GM23338 (cell line): ENCODE results near the gene CD1D.

ENCODE experiments used
- CREB1 ChIP-seq: fragments of 250-450 bp; sonication (Bioruptor Pico); IDR thresholded peaks from 2 replicates; pipeline ENCODE4 v1.5.0; 2020; ENCODE audit warnings: low read depth, mild to moderate bottlenecking, moderate library complexity
- EZH2 ChIP-seq: fragments of 200-600 bp; sonication (generic); IDR thresholded peaks from one replicate; pipeline ENCODE4 v1.8.0; 2017; ENCODE audit warnings: antibody characterized with exemption, mild to moderate bottlenecking, low read depth; ENCODE audit not compliant: unreplicated experiment
- EZH2phosphoT487 ChIP-seq: fragments of 200-600 bp; sonication (generic); IDR thresholded peaks from one replicate; pipeline ENCODE4 v1.8.1; 2018; ENCODE audit warnings: antibody characterized with exemption; ENCODE audit not compliant: unreplicated experiment
- JUNB ChIP-seq: IDR thresholded peaks from one replicate; pipeline ENCODE4 v1.6.1; 2016; ENCODE audit warnings: antibody characterized with exemption; ENCODE audit not compliant: unreplicated experiment
- POLR2AphosphoS5 ChIP-seq: IDR thresholded peaks from 2 replicates; pipeline ENCODE4 v1.6.1; 2016; ENCODE audit warnings: antibody characterized with exemption, low read depth
- ZNF114 ChIP-seq: fragments of 250-450 bp; sonication (Bioruptor Pico); IDR thresholded peaks from 2 replicates; pipeline ENCODE4 v1.5.0; 2020; ENCODE audit warnings: mild to moderate bottlenecking, moderate library complexity
- TF ChIP-seq, protein P1 (sequence below), 2 experiments: fragments of 200-600 bp in 1 of 2; sonication (generic) in 1 of 2; conservative IDR thresholded peaks; 2 replicates each; pipeline versions ENCODE4 v1.5.1 to v1.6.1; 2016 to 2017; ENCODE audit warnings: antibody characterized with exemption in 2 of 2, low read depth in 2 of 2, mild to moderate bottlenecking in 2 of 2, moderate library complexity in 1 of 2
- TF ChIP-seq, protein P2 (sequence below): IDR thresholded peaks from one replicate; pipeline ENCODE4 v1.6.1; 2018; ENCODE audit warnings: antibody characterized with exemption; ENCODE audit not compliant: unreplicated experiment

DNA sequence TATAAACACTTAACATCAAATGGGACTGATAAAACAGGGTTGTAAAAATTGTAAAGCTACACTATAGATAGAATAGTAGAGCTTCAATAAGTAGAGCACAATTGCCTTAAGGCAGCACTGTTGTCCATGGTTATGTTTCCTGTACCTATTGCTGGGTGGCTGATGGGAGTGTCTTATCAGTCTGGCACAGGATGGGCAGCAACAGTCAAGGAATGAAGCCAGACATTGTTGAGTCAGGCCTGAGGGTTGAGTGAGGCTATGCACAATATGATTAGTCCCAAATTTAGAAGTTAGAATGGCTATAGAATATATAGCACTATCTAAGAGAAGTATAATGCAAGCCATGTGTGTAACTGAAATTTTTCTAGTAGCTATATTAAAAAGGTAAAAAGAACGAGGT lies 25.0 kb upstream of the CD1D start:
- TF ChIP-seq, protein P1, sequence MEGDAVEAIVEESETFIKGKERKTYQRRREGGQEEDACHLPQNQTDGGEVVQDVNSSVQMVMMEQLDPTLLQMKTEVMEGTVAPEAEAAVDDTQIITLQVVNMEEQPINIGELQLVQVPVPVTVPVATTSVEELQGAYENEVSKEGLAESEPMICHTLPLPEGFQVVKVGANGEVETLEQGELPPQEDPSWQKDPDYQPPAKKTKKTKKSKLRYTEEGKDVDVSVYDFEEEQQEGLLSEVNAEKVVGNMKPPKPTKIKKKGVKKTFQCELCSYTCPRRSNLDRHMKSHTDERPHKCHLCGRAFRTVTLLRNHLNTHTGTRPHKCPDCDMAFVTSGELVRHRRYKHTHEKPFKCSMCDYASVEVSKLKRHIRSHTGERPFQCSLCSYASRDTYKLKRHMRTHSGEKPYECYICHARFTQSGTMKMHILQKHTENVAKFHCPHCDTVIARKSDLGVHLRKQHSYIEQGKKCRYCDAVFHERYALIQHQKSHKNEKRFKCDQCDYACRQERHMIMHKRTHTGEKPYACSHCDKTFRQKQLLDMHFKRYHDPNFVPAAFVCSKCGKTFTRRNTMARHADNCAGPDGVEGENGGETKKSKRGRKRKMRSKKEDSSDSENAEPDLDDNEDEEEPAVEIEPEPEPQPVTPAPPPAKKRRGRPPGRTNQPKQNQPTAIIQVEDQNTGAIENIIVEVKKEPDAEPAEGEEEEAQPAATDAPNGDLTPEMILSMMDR (conservative IDR thresholded peaks at IDR 0.05; ENCODE audit: low read depth in 2 of 2) = no peak
- TF ChIP-seq EZH2 = no peak
- TF ChIP-seq, protein P2, sequence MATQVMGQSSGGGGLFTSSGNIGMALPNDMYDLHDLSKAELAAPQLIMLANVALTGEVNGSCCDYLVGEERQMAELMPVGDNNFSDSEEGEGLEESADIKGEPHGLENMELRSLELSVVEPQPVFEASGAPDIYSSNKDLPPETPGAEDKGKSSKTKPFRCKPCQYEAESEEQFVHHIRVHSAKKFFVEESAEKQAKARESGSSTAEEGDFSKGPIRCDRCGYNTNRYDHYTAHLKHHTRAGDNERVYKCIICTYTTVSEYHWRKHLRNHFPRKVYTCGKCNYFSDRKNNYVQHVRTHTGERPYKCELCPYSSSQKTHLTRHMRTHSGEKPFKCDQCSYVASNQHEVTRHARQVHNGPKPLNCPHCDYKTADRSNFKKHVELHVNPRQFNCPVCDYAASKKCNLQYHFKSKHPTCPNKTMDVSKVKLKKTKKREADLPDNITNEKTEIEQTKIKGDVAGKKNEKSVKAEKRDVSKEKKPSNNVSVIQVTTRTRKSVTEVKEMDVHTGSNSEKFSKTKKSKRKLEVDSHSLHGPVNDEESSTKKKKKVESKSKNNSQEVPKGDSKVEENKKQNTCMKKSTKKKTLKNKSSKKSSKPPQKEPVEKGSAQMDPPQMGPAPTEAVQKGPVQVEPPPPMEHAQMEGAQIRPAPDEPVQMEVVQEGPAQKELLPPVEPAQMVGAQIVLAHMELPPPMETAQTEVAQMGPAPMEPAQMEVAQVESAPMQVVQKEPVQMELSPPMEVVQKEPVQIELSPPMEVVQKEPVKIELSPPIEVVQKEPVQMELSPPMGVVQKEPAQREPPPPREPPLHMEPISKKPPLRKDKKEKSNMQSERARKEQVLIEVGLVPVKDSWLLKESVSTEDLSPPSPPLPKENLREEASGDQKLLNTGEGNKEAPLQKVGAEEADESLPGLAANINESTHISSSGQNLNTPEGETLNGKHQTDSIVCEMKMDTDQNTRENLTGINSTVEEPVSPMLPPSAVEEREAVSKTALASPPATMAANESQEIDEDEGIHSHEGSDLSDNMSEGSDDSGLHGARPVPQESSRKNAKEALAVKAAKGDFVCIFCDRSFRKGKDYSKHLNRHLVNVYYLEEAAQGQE = no peak
- TF ChIP-seq CREB1 = no peak
- TF ChIP-seq POLR2AphosphoS5 = no peak
- no peak for TF ChIP-seq EZH2phosphoT487
- TF ChIP-seq JUNB = no peak
- TF ChIP-seq ZNF114 (CRISPR knock-in tag) = no peak
